Right hindlimb (tissue), 1 donor: Measurements from ENCODE around the gene FCGR3B.
"Not testable (repeated sequence)": the region's sequence is repeated elsewhere in the genome, so short reads cannot be mapped to it uniquely, and the experiment has no call there.

Source experiments
- DNase-seq: peaks from one replicate; pipeline ENCODE4 v3.0.0-alpha.2; 2018

Gene FCGR3B

GRCh38 chr1:161631076-161631475 is at the start of gene FCGR3B:
TSS of gene FCGR3B (minus strand) at chr1:161631176. CDS start at chr1:161631094, 82 bp downstream.
- DNase-seq, result no peak

- DNase-seq, result no peak
Observed at GRCh38 chr1:161678500-161678899, 47.5 kb upstream of the FCGR3B start.

GRCh38 chr1:161676958-161677689 is 46.1 kb upstream of the FCGR3B start:
- DNase-seq, result no peak

GRCh38 chr1:161676441-161676840 is 45.5 kb upstream of the FCGR3B start:
- DNase-seq, result no peak

GRCh38 chr1:161674908-161675307 is 43.9 kb upstream of the FCGR3B start:
- DNase-seq, result not testable (repeated sequence)

- DNase-seq, result not testable (repeated sequence)
Observed at GRCh38 chr1:161674447-161674846, 43.5 kb upstream of the FCGR3B start.

- not testable (repeated sequence) for DNase-seq
Observed at GRCh38 chr1:161673437-161673836, 42.5 kb upstream of the FCGR3B start.

- not testable (repeated sequence) for DNase-seq
Observed at GRCh38 chr1:161671045-161672020, 40.4 kb upstream of the FCGR3B start.

GRCh38 chr1:161664689-161665088 is 33.7 kb upstream of the FCGR3B start:
- not testable (repeated sequence) for DNase-seq

- not testable (repeated sequence) for DNase-seq
Observed at GRCh38 chr1:161663569-161663968, 32.6 kb upstream of the FCGR3B start.

- not testable (repeated sequence) for DNase-seq
Observed at GRCh38 chr1:161662684-161663339, 31.8 kb upstream of the FCGR3B start, which contains the start of gene FCGR2B. TSS of gene FCGR2B (plus strand) at chr1:161663143. CDS start at chr1:161663242, 99 bp downstream.

- DNase-seq, result not testable (repeated sequence)
Observed at GRCh38 chr1:161661660-161662311, 30.8 kb upstream of the FCGR3B start.

GRCh38 chr1:161658524-161658923 is 27.5 kb upstream of the FCGR3B start:
- not testable (repeated sequence) for DNase-seq

- not testable (repeated sequence) for DNase-seq
Observed at GRCh38 chr1:161653971-161654370, 23.0 kb upstream of the FCGR3B start.

GRCh38 chr1:161653541-161653940 is 22.6 kb upstream of the FCGR3B start:
- DNase-seq, result not testable (repeated sequence)

- DNase-seq, result peak; percentile 17
Observed at GRCh38 chr1:161647507-161648360, 16.8 kb upstream of the FCGR3B start.

- not testable (repeated sequence) for DNase-seq
Observed at GRCh38 chr1:161644855-161645254, 13.9 kb upstream of the FCGR3B start.

- DNase-seq, result not testable (repeated sequence)
Observed at GRCh38 chr1:161643481-161644208, 12.7 kb upstream of the FCGR3B start.

- not testable (repeated sequence) for DNase-seq
Observed at GRCh38 chr1:161642697-161643096, 11.7 kb upstream of the FCGR3B start.

GRCh38 chr1:161639203-161639602 is 8.2 kb upstream of the FCGR3B start:
- not testable (repeated sequence) for DNase-seq
